ENCODE measurements around the gene LSM10.

GRCh38 chr1:36401602-36402503 is 4.1 kb upstream of the LSM10 start:
- TF ChIP-seq, protein P1, sequence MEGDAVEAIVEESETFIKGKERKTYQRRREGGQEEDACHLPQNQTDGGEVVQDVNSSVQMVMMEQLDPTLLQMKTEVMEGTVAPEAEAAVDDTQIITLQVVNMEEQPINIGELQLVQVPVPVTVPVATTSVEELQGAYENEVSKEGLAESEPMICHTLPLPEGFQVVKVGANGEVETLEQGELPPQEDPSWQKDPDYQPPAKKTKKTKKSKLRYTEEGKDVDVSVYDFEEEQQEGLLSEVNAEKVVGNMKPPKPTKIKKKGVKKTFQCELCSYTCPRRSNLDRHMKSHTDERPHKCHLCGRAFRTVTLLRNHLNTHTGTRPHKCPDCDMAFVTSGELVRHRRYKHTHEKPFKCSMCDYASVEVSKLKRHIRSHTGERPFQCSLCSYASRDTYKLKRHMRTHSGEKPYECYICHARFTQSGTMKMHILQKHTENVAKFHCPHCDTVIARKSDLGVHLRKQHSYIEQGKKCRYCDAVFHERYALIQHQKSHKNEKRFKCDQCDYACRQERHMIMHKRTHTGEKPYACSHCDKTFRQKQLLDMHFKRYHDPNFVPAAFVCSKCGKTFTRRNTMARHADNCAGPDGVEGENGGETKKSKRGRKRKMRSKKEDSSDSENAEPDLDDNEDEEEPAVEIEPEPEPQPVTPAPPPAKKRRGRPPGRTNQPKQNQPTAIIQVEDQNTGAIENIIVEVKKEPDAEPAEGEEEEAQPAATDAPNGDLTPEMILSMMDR (conservative IDR thresholded peaks at IDR 0.05; ENCODE audit: low read length) = no peak
- TF ChIP-seq EZH2phosphoT487 (IDR thresholded peaks at IDR 0.05; ENCODE audit: borderline replicate concordance, low read depth, low read length) = no peak
